CD4-positive, alpha-beta T cell (primary cell): Measurements from ENCODE around the gene MYBPH. TPM values are rescaled to one million over a fixed set of nuclear protein-coding genes. Genes with fewer than 3 reads are reported as not detected.

ENCODE experiments used
- ATAC-seq: fragments of 200-7000 bp; cut with Tn5 transposase; one replicate; pipeline ENCODE4 v1.10.0; 2022; ENCODE audit warnings: mild to moderate bottlenecking; ENCODE audit not compliant: poor library complexity
- CTCF ChIA-PET: fragments of 350-600 bp; sonication (Branson Sonifier 250); formaldehyde crosslinking; loops from one replicate; lab custom pipeline; 2021; ENCODE audit warnings: antibody characterized with exemption, inconsistent platforms; lab: Charles Lee
- POLR2A ChIA-PET: fragments of 350-600 bp; sonication (Branson Sonifier 250); formaldehyde crosslinking; loops from one replicate; lab custom pipeline; 2021; ENCODE audit warnings: antibody characterized with exemption, inconsistent platforms; lab: Charles Lee
- DNase-seq, 14 experiments: peaks; one replicate each; pipeline ENCODE4 v3.0.0-alpha.2; 2013 to 2020; ENCODE audit warnings: mixed read lengths in 2 of 14
- H3K27ac ChIP-seq, 2 donors: one replicate each; pipeline versions ENCODE4 v1.5.1 to v1.7.0; 2013; ENCODE audit warnings: low read length in 2 of 2, low read depth in 1 of 2, mild to moderate bottlenecking in 1 of 2
- H3K27me3 ChIP-seq, 2 experiments: 1 replicate in 1 of 2; 2 replicates in 1 of 2; pipeline versions ENCODE4 v1.6.1 to v1.7.0; 2013; ENCODE audit warnings: low read length in 2 of 2, control low read depth in 1 of 2, mild to moderate bottlenecking in 1 of 2, moderate library complexity in 1 of 2; ENCODE audit not compliant: insufficient read depth in 2 of 2, control insufficient read depth in 1 of 2
- H3K36me3 ChIP-seq: one replicate; pipeline ENCODE4 v1.6.1; 2013; ENCODE audit warnings: low read length, control low read depth; ENCODE audit not compliant: insufficient read depth
- H3K4me1 ChIP-seq: one replicate; pipeline ENCODE4 v1.6.1; 2013; ENCODE audit warnings: low read length, control low read depth; ENCODE audit not compliant: insufficient read depth
- H3K4me3 ChIP-seq: one replicate; pipeline ENCODE4 v1.5.1; 2013; ENCODE audit warnings: mild to moderate bottlenecking, low read length, moderate library complexity
- H3K9me3 ChIP-seq, 2 experiments: 1 replicate in 1 of 2; 2 replicates in 1 of 2; pipeline versions ENCODE4 v1.6.1 to v1.7.0; 2013; ENCODE audit warnings: low read length in 2 of 2, mild to moderate bottlenecking in 2 of 2, control low read depth in 1 of 2, moderate library complexity in 1 of 2; ENCODE audit not compliant: control insufficient read depth in 1 of 2, insufficient read depth in 1 of 2
- H3K27ac Mint-ChIP-seq: one replicate; pipeline ENCODE4 v1.8.0; 2020; ENCODE audit warnings: mixed read lengths
- H3K27me3 Mint-ChIP-seq: one replicate; pipeline ENCODE4 v1.8.0; 2021; ENCODE audit warnings: mixed read lengths
- H3K36me3 Mint-ChIP-seq: one replicate; pipeline ENCODE4 v1.8.0; 2021; ENCODE audit warnings: low read depth, mixed read lengths
- H3K4me1 Mint-ChIP-seq: one replicate; pipeline ENCODE4 v1.8.0; 2021; ENCODE audit warnings: low read depth, mixed read lengths
- H3K4me3 Mint-ChIP-seq: one replicate; pipeline ENCODE4 v1.8.0; 2020; ENCODE audit warnings: mild to moderate bottlenecking, mixed read lengths
- H3K9me3 Mint-ChIP-seq: one replicate; pipeline ENCODE4 v1.8.0; 2020; ENCODE audit warnings: mixed read lengths
- CTCF ChIP-seq: fragments of 200-600 bp; IDR thresholded peaks from one replicate; pipeline ENCODE4 v1.8.0; 2022; ENCODE audit warnings: antibody characterized with exemption, mild to moderate bottlenecking
- intact Hi-C, 2 experiments: fragments of 100-400 bp; cut with DNase I in 1 of 2; cut with micrococcal nuclease in 1 of 2; formaldehyde crosslinking; loops; one replicate each; pipeline versions ENCODE4 v1.15.1 to v1.9.0; 2023 to 2025; cut with DNase I, micrococcal nuclease
- total RNA-seq, 174 experiments: library from RNA in 2 of 174; stranded (reverse) in 2 of 174; gene quantifications; one replicate each; pipeline ENCODE4 v1.2.3 and lab custom pipeline; 2021 to 2026

MYBPH gene
- total RNA-seq, 2 experiments from 2014 or later: not detected

GRCh38 chr1:203180611-203181330 is 5.1 kb upstream of the MYBPH start:
- Mint-ChIP-seq H3K4me1 (no peaks in the 10 kb centered on the region), H3K36me3 (no peaks in the 10 kb centered on the region), H3K27me3 (peaks cover 4% of the 10 kb centered on the region), H3K27ac (no peak overlapping the region), H3K4me3 (no peak overlapping the region), H3K9me3 (no peaks in the 10 kb centered on the region)
- TF ChIP-seq CTCF: no peak
- intact Hi-C loops: no loop called here
- Histone ChIP-seq H3K4me1 (no peaks in the 10 kb centered on the region), H3K27me3 (no peaks in the 10 kb centered on the region), H3K9me3 (no peaks in the 10 kb centered on the region), H3K27ac (no peak overlapping the region), H3K4me3 (no peak overlapping the region), H3K36me3 (no peaks in the 10 kb centered on the region)
- no peak for DNase-seq
- ChIA-PET POLR2A (no interaction called here), CTCF (no interaction called here)
- no peak for ATAC-seq

DNA sequence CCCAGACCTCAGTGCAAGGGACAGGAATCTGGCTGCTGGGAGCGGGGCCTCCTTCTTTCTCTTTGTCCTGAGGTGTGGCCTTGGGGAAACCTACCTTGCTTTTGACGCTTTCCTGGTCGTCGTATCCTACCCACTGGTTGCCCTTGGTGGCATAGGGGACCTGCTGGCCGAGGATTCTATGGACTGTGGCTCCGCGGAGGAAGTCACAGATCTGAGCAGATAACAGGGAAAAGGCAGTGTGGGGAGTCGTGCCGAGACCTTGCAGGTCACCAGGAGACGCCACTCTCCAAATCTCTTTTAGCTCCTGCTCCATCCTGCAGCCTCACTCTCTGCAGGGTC is 4.0 kb upstream of the MYBPH start:
- ChIA-PET CTCF (no interaction called here), POLR2A (no interaction called here)
- Mint-ChIP-seq H3K27ac (no peak overlapping the region), H3K9me3 (no peaks in the 10 kb centered on the region), H3K36me3 (no peaks in the 10 kb centered on the region), H3K27me3 (peaks cover 4% of the 10 kb centered on the region), H3K4me3 (no peak overlapping the region), H3K4me1 (no peaks in the 10 kb centered on the region)
- DNase-seq (no peak), ATAC-seq (no peak)
- Histone ChIP-seq H3K27me3 (no peaks in the 10 kb centered on the region), H3K9me3 (no peaks in the 10 kb centered on the region), H3K36me3 (no peaks in the 10 kb centered on the region), H3K4me1 (no peaks in the 10 kb centered on the region), H3K27ac (no peak overlapping the region), H3K4me3 (no peak overlapping the region)
- intact Hi-C loops: no loop called here
- no peak for TF ChIP-seq CTCF

- H3K36me3 Mint-ChIP-seq: no peaks in the 10 kb centered on the region
- no peak overlapping the region for H3K4me3 ChIP-seq
- H3K27ac Mint-ChIP-seq: no peak overlapping the region
- TF ChIP-seq CTCF: no peak
- no peak for DNase-seq
- H3K36me3 ChIP-seq: no peaks in the 10 kb centered on the region
- no peaks in the 10 kb centered on the region for H3K27me3 ChIP-seq
- no peak for ATAC-seq
- peaks cover 4% of the 10 kb centered on the region for H3K27me3 Mint-ChIP-seq
- H3K4me1 ChIP-seq: no peaks in the 10 kb centered on the region
- H3K27ac ChIP-seq: no peak overlapping the region
- H3K4me3 Mint-ChIP-seq: no peak overlapping the region
- CTCF ChIA-PET: no interaction called here
- H3K4me1 Mint-ChIP-seq: no peaks in the 10 kb centered on the region
- intact Hi-C loops: no loop called here
- H3K9me3 Mint-ChIP-seq: no peaks in the 10 kb centered on the region
- POLR2A ChIA-PET: no interaction called here
- H3K9me3 ChIP-seq: no peaks in the 10 kb centered on the region
These were observed 3.4 kb upstream of the MYBPH start for GRCh38 chr1:203178821-203179666.
